A673 (cell line): ENCODE data around the gene MCRIP1. TPM values are rescaled to one million over a fixed set of nuclear protein-coding genes. Genes with fewer than 3 reads are reported as not detected.

Experiments used
- BruUV-seq: library from RNA; stranded (reverse); fragments of 400-500 nt; replicated peaks from 2 replicates; lab custom pipeline; 2021; lab: Mats Ljungman, UMichigan
- CTCF ChIA-PET: fragments of 300-600 bp; sonication (Branson Sonifier 250); formaldehyde crosslinking; loops from one replicate; lab custom pipeline; 2022; ENCODE audit warnings: antibody characterized with exemption; lab: Charles Lee
- POLR2A ChIA-PET: fragments of 300-600 bp; sonication (Branson Sonifier 250); formaldehyde crosslinking; loops from one replicate; lab custom pipeline; 2022; ENCODE audit warnings: antibody characterized with exemption; ENCODE audit not compliant: low non-redundant PET; lab: Charles Lee
- DNase-seq: peaks from one replicate; pipeline ENCODE4 v3.0.0-alpha.2; 2015; ENCODE audit warnings: low spot score
- H3K27ac ChIP-seq: fragments of 200-600 bp; sonication (generic); 2 replicates; pipeline ENCODE4 v1.5.1; 2016; ENCODE audit warnings: mixed run types, low read depth, mild to moderate bottlenecking, mixed read lengths, antibody characterized with exemption, low read length; ENCODE audit not compliant: poor library complexity, severe bottlenecking
- H3K27me3 ChIP-seq: fragments of 200-600 bp; sonication (generic); replicated peaks from 2 replicates; pipeline ENCODE4 v1.6.1; 2017; ENCODE audit warnings: mixed run types, low read depth, mild to moderate bottlenecking, mixed read lengths, antibody characterized with exemption, low read length; ENCODE audit not compliant: insufficient read depth, poor library complexity
- H3K36me3 ChIP-seq: fragments of 200-600 bp; sonication (generic); 2 replicates; pipeline ENCODE4 v1.6.1; 2016; ENCODE audit warnings: mixed run types, mild to moderate bottlenecking, mixed read lengths, antibody characterized with exemption, low read length; ENCODE audit not compliant: insufficient read depth, poor library complexity, severe bottlenecking
- H3K4me1 ChIP-seq: fragments of 200-600 bp; sonication (generic); 2 replicates; pipeline ENCODE4 v1.6.1; 2017; ENCODE audit warnings: mixed run types, mild to moderate bottlenecking, mixed read lengths, antibody characterized with exemption, low read length; ENCODE audit not compliant: insufficient read depth, poor library complexity, severe bottlenecking
- H3K4me3 ChIP-seq: fragments of 200-600 bp; sonication (generic); 2 replicates; pipeline ENCODE4 v1.5.1; 2016; ENCODE audit warnings: low read depth, mixed run types, mild to moderate bottlenecking, mixed read lengths, low read length; ENCODE audit not compliant: poor library complexity, severe bottlenecking
- H3K9me3 ChIP-seq: fragments of 200-600 bp; sonication (generic); 2 replicates; pipeline ENCODE4 v1.6.1; 2016; ENCODE audit warnings: mixed run types, low read depth, mild to moderate bottlenecking, mixed read lengths, antibody characterized with exemption, low read length; ENCODE audit not compliant: poor library complexity, severe bottlenecking
- EZH2 ChIP-seq: fragments of 200-600 bp; sonication (generic); IDR thresholded peaks from 2 replicates; pipeline ENCODE4 v1.6.1; 2017; ENCODE audit warnings: borderline replicate concordance, low read depth, mild to moderate bottlenecking, mixed read lengths, antibody characterized with exemption, low read length; ENCODE audit not compliant: poor library complexity, severe bottlenecking
- intact Hi-C: fragments of 100-400 bp; cut with micrococcal nuclease; formaldehyde crosslinking; loops from one replicate; pipeline ENCODE4 v1.10.0; 2022; ENCODE audit not compliant: unreplicated experiment
- total RNA-seq: library from RNA; stranded (reverse); gene quantifications from 2 replicates; pipeline ENCODE4 v1.2.3, GENCODE V29; 2021
- TF ChIP-seq, protein P1 (sequence below): fragments of 300-800, 200-600 bp; sonication (generic); conservative IDR thresholded peaks from 2 replicates; pipeline ENCODE4 v1.5.1; 2017; ENCODE audit warnings: low read depth, mild to moderate bottlenecking, antibody characterized with exemption, low read length, moderate library complexity, mixed read lengths

Gene MCRIP1
- total RNA-seq, 1 experiment from 2014 or later = 126 TPM

DNA sequence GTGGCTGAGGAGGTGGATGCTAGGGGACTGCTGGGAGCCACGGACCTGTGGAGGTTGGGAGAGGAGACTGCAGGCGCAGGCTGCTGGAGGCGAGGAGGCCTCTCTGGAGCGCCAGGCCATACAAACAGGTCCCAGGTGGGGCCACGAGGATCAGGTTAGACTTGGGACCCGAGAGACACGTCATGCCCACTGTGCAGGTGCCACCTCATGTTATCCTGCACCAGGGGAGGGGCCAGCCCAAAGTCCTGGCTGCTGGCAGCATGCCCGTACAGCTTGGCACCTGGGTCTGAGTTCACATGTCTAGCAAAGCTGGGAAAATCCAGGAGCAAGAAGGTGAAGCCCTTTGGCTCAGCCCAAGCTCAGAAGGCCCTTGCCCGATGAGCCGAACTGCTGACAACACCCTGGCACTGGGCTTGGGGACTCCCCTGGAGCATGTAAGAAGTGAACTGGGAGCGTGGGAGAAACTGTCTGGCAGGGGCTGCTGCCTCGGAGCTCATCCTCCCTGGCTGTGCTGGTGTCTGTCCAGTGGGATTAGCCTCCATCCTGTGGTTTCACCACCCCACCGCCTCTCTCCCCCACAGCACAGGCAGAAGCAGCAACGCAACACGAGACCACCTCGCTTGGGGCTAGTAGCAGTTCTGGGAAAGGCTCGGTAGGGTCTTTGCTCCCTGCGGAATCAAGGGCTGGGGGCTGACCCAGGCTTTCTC lies 32.8 kb upstream of the MCRIP1 start:
- CTCF ChIA-PET = no interaction called here
- H3K36me3 ChIP-seq = peaks cover 47% of the 10 kb centered on the region
- DNase-seq = no peak
- H3K4me3 ChIP-seq = no peak overlapping the region
- H3K27ac ChIP-seq = peak overlapping the region; percentile 42
- TF ChIP-seq, protein P1, sequence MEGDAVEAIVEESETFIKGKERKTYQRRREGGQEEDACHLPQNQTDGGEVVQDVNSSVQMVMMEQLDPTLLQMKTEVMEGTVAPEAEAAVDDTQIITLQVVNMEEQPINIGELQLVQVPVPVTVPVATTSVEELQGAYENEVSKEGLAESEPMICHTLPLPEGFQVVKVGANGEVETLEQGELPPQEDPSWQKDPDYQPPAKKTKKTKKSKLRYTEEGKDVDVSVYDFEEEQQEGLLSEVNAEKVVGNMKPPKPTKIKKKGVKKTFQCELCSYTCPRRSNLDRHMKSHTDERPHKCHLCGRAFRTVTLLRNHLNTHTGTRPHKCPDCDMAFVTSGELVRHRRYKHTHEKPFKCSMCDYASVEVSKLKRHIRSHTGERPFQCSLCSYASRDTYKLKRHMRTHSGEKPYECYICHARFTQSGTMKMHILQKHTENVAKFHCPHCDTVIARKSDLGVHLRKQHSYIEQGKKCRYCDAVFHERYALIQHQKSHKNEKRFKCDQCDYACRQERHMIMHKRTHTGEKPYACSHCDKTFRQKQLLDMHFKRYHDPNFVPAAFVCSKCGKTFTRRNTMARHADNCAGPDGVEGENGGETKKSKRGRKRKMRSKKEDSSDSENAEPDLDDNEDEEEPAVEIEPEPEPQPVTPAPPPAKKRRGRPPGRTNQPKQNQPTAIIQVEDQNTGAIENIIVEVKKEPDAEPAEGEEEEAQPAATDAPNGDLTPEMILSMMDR = no peak
- TF ChIP-seq EZH2 = no peak
- H3K27me3 ChIP-seq = no peaks in the 10 kb centered on the region
- H3K4me1 ChIP-seq = peaks cover 26% of the 10 kb centered on the region
- intact Hi-C loops = no loop called here
- BruUV-seq = no TSS peak
- no peaks in the 10 kb centered on the region for H3K9me3 ChIP-seq
- POLR2A ChIA-PET = interaction anchor here (0.5 to 0.6 kb wide), 2 partner anchors 185 to 464 kb away, joined by 3 to 4 read pairs; no protein-coding TSS in a partner anchor

DNA sequence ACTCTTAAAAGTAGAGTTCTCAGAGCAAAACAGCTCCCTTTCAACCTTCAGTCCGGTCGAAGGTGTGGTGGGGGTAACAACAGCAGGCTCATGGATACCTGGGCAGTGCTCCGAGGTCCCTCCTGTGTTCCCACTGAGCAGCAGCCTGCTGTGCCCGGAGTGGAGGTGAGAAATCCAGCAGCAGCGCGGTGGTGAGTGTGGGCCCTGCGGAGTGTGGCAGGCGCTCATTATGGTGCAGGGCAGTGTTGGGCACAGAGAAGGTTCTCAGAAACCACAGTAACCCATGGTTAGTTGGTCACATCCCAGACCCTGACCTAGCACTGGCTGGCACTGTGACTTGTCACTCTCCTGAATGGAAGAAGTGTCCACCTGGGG lies 32.3 kb upstream of the MCRIP1 start:
- H3K9me3 ChIP-seq = no peaks in the 10 kb centered on the region
- no peaks in the 10 kb centered on the region for H3K27me3 ChIP-seq
- no peak for TF ChIP-seq EZH2
- TF ChIP-seq, protein P1 = no peak
- peak overlapping the region; percentile 42 for H3K27ac ChIP-seq
- DNase-seq = no peak
- ChIA-PET POLR2A (interaction anchor here (0.5 to 0.6 kb wide), 2 partner anchors 186 to 464 kb away, joined by 3 to 4 read pairs; no protein-coding TSS in a partner anchor), CTCF (no interaction called here)
- peaks cover 26% of the 10 kb centered on the region for H3K4me1 ChIP-seq
- no TSS peak for BruUV-seq
- peaks cover 47% of the 10 kb centered on the region for H3K36me3 ChIP-seq
- intact Hi-C loops = no loop called here
- H3K4me3 ChIP-seq = no peak overlapping the region

DNA sequence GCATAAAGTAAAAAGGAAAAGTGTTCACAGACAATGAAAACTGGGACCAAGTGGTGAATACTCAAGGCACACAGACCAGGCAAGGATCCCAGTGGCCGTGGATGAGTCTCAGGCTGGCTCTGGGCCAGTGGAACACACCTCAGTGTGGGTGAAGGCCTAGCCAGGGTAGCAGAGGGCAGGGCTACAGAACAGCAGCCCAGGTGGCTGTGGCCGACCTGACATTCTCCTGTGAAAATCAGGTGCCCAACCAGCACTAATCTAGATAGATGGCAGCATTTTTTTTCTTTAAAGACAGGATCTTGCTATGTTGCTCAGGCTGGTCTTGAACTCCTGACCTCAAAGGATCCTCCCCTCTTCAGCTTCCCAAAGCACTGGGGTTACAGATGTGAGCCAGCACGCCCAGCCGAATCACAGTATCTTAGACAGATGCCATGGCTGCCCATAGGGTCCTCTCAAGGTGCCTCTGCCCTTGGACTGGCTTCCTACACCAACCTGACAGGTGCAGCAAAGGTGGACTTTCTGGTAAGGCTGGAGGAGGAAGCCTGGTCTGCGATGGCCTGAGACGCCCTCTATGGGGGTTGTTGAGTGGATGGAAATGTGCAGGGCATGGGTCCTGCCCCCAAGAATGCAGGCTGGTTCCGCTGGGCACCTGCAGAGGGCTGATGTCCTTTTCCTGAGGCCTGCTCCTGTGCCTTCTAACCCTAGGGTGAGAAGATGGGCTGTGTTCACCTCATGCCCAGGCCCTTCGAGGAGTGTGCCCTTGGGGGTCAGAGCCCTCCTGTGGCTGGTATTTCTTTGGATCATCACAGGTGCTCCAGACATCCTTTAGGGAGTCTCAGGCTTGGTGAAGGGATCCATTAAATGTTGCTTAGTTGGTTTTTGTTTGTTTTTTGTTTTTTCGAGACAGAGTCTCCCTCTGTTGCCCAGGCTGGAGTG lies 31.0 kb upstream of the MCRIP1 start:
- POLR2A ChIA-PET = no interaction called here
- intact Hi-C loops = no loop called here
- H3K36me3 ChIP-seq = peaks cover 41% of the 10 kb centered on the region
- TF ChIP-seq, protein P1 = no peak
- TF ChIP-seq EZH2 = no peak
- no peak overlapping the region for H3K4me3 ChIP-seq
- no TSS peak for BruUV-seq
- peaks cover 20% of the 10 kb centered on the region for H3K4me1 ChIP-seq
- DNase-seq = no peak
- H3K27me3 ChIP-seq = no peaks in the 10 kb centered on the region
- H3K27ac ChIP-seq = no peak overlapping the region
- CTCF ChIA-PET = no interaction called here
- H3K9me3 ChIP-seq = no peaks in the 10 kb centered on the region
